ENCODE measurements around the gene LRRC66. TPM values are rescaled to one million over a fixed set of nuclear protein-coding genes. Genes with fewer than 3 reads are reported as not detected.

The LRRC66 gene
- total and polyA plus RNA-seq, 2 of the 8 experiments (the other 6 are each of a cell fraction or from before 2014, with no cell fraction given), result 0.05 to 0.11 TPM

DNA sequence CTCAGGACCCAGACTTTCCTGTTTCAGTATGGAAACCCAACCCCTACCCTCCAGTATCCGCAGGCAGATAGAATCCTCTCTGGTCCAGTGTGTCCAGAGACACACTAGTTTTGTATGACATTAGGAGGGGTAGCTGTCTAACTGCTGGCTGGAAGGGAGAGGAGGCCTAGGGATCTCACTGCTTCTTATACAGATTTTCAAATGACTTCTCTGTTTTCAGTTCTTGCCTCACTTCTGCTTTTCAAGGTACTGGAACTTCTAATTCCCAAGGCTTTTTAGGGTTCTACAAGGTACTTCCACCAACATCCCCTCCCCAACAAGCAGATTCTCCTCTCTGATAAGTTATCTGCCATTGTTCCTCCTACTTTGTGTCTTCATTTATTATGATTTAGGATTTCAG, 11.8 kb upstream of the LRRC66 start:
- Histone ChIP-seq H3K4me1 (replicated peaks in 1 of 4; ENCODE audit: control insufficient read depth in 3 of 4, insufficient read depth in 4 of 4, low read length in 3 of 4) (no peaks in the 10 kb centered on the region), H3K36me3 (ENCODE audit: control insufficient read depth in 2 of 4, insufficient read depth in 4 of 4, low read length in 3 of 4) (peaks cover 0 to 35% (median 17%) of the 10 kb centered on the region in 4 experiments; a peak in 7 of 8 replicates), H3K79me2 (ENCODE audit: control insufficient read depth in 1 of 2, insufficient read depth in 2 of 2, low read length in 2 of 2) (peaks cover 0 to 23% of the 10 kb centered on the region in 2 experiments; a peak in 2 of 4 replicates), H3K4me3 (ENCODE audit: extremely low read depth in 1 of 4, insufficient read depth in 2 of 4, low read depth in 3 of 4, low read length in 4 of 4) (no peak overlapping the region), H3K14ac (ENCODE audit: insufficient read length) (no peak overlapping the region), H4K8ac (ENCODE audit: extremely low read depth, insufficient read depth, low read length) (no peak overlapping the region; the same call in 1 of the 2 replicates), H2BK15ac (ENCODE audit: low read length) (no peak overlapping the region), H3K23me2 (ENCODE audit: low read depth, low read length) (no peaks in the 10 kb centered on the region; the same call in 1 of the 2 replicates), H4K5ac (ENCODE audit: insufficient read length, low read depth, low read length) (no peak overlapping the region), H2BK120ac (replicated peaks; ENCODE audit: low read depth, low read length) (no peak overlapping the region), H3K18ac (ENCODE audit: extremely low read depth, low read length) (no peak overlapping the region), H2BK12ac (ENCODE audit: low read depth, low read length) (no peak overlapping the region), H3K56ac (replicated peaks; ENCODE audit: insufficient read length, low read depth, low read length) (no peak overlapping the region), H2AFZ (ENCODE audit: low read length) (no peak overlapping the region), H3K27ac (ENCODE audit: low read depth, low read length) (no peak overlapping the region), H4K91ac (replicated peaks; ENCODE audit: insufficient read length, low read length) (no peak overlapping the region), H3K9me3 (ENCODE audit: insufficient read depth in 2 of 2, low read depth in 1 of 2, low read length in 1 of 2) (no peaks in the 10 kb centered on the region), H4K20me1 (replicated peaks in 1 of 2; ENCODE audit: control insufficient read depth in 1 of 2, insufficient read depth in 2 of 2, low read length in 2 of 2) (peaks cover 0 to 4% of the 10 kb centered on the region in 2 experiments), H3K23ac (ENCODE audit: insufficient read length) (no peak overlapping the region), H2BK5ac (ENCODE audit: low read depth, low read length) (no peak overlapping the region), H3K9ac (replicated peaks in 1 of 4; ENCODE audit: extremely low read depth in 1 of 4, low read depth in 3 of 4, low read length in 3 of 4) (no peak overlapping the region), H3K27me3 (replicated peaks in 1 of 4; ENCODE audit: control insufficient read depth in 3 of 4, extremely low read depth in 1 of 4, insufficient read depth in 3 of 4, low read length in 3 of 4) (no peaks in the 10 kb centered on the region), H3K79me1 (ENCODE audit: low read depth, low read length) (peaks cover 9% of the 10 kb centered on the region), H3K4me2 (ENCODE audit: insufficient read depth in 1 of 2, low read depth in 2 of 2, low read length in 2 of 2) (no peak overlapping the region), H3K4ac (replicated peaks; ENCODE audit: insufficient read length, low read depth, low read length) (no peak overlapping the region), H2AK5ac (ENCODE audit: low read depth, low read length) (no peak overlapping the region), H2BK20ac (ENCODE audit: low read length) (no peak overlapping the region)
- ChIA-PET POLR2A (ENCODE audit: partially characterized antibody) (no interaction called here), CTCF (ENCODE audit: partially characterized antibody) (interaction anchor here (1.5 kb wide), 1 partner anchor 147 kb away, joined by 3 read pairs; no protein-coding TSS in a partner anchor)
- 83% methylated on average over 1 of the region's 1 CpG; no CpG with 5 or more reads in 1 of the 2 experiments for WGBS, 2 experiments (ENCODE audit: extremely low coverage in 1 of 2, insufficient coverage in 1 of 2, insufficient read length in 1 of 2, insufficient replicate concordance in 2 of 2, low coverage in 1 of 2, low lambda C conversion rate in 2 of 2, missing lambda C conversion rate in 1 of 2)
- DNase-seq (ENCODE audit: low read depth in 1 of 2, low spot score in 2 of 2) (no peak), FAIRE-seq (no peak)
- TF ChIP-seq SIN3A (conservative IDR thresholded peaks at IDR 0.05 in 1 of 2, IDR thresholded peaks at IDR 0.05 in 1 of 2; ENCODE audit: low read depth in 1 of 2, low read length in 2 of 2), result no peak
